GM12878 (cell line): ENCODE measurements around the gene BHLHA15. TPM values are rescaled to one million over a fixed set of nuclear protein-coding genes. Genes with fewer than 3 reads are reported as not detected.

Experiments used
- BACH1 ChIP-seq: fragments of 450-650 bp; IDR thresholded peaks from 2 replicates; pipeline ENCODE4 v1.6.1; 2017; ENCODE audit warnings: mild to moderate bottlenecking, borderline replicate concordance
- CHD2 ChIP-seq: IDR thresholded peaks from 2 replicates; pipeline ENCODE4 v1.6.1; 2011; ENCODE audit warnings: low read depth, low read length, improper control_type of control experiment, borderline replicate concordance
- CHD4 ChIP-seq: fragments of 200-600 bp; sonication (generic); IDR thresholded peaks from 2 replicates; pipeline ENCODE4 v1.6.1; 2016; ENCODE audit warnings: mild to moderate bottlenecking
- NFIC ChIP-seq: IDR thresholded peaks from 2 replicates; pipeline ENCODE4 v1.6.1; 2012; ENCODE audit warnings: low read depth, mild to moderate bottlenecking, inconsistent platforms, low read length, moderate library complexity
- PAX8 ChIP-seq: fragments of 450-650 bp; IDR thresholded peaks from 2 replicates; pipeline ENCODE4 v1.6.1; 2017; ENCODE audit warnings: mild to moderate bottlenecking, moderate library complexity
- SMC3 ChIP-seq: IDR thresholded peaks from 2 replicates; pipeline ENCODE4 v1.6.1; 2011; ENCODE audit warnings: low read length, improper control_type of control experiment, borderline replicate concordance
- TCF12 ChIP-seq: IDR thresholded peaks from 2 replicates; pipeline ENCODE4 v1.6.1; 2011; ENCODE audit warnings: low read depth, mild to moderate bottlenecking, low read length
- polyA plus RNA-seq, 11 experiments: library from polyadenylated mRNA; depleted of rRNA in 4 of 11; unstranded in 6 of 11; stranded (reverse) in 5 of 11; fragments of >200 nt; fragmentation: Nextera tagmentation in 4 of 11; fragmentation: Illumina TruSeq in 1 of 11; extraction: Ambion mirVana in 4 of 11; extraction: Trizol in 1 of 11; gene quantifications; 1 replicate in 1 of 11; 2 replicates in 10 of 11; pipeline versions ENCODE4 v1.2.1 to v1.2.3, GENCODE V29; 2011 to 2016; ENCODE audit warnings: inconsistent platforms in 2 of 11, missing spikeins in 2 of 11, low read depth in 1 of 11
- total RNA-seq, 4 experiments: library from RNA; depleted of rRNA in 3 of 4; stranded (reverse); fragments of >200 nt in 3 of 4; fragmentation: Illumina TruSeq in 1 of 4; extraction: Trizol in 1 of 4; gene quantifications; 2 replicates each; pipeline versions ENCODE4 v1.2.1 to v1.2.3, GENCODE V29; 2013 to 2021
- TF ChIP-seq, protein P1 (sequence below): IDR thresholded peaks from 2 replicates; pipeline ENCODE4 v1.6.1; 2012; ENCODE audit warnings: mild to moderate bottlenecking, low read depth, low read length
- TF ChIP-seq, protein P2 (sequence below): IDR thresholded peaks from 2 replicates; pipeline ENCODE4 v1.6.1; 2012; ENCODE audit warnings: low read depth, low read length, improper control_type of control experiment

BHLHA15 gene
- total and polyA plus RNA-seq, 10 of the 15 experiments (the other 5 are each of a cell fraction or from before 2014, with no cell fraction given), result 0.54 to 4.2 (median 2.5) TPM; not detected in 4

DNA sequence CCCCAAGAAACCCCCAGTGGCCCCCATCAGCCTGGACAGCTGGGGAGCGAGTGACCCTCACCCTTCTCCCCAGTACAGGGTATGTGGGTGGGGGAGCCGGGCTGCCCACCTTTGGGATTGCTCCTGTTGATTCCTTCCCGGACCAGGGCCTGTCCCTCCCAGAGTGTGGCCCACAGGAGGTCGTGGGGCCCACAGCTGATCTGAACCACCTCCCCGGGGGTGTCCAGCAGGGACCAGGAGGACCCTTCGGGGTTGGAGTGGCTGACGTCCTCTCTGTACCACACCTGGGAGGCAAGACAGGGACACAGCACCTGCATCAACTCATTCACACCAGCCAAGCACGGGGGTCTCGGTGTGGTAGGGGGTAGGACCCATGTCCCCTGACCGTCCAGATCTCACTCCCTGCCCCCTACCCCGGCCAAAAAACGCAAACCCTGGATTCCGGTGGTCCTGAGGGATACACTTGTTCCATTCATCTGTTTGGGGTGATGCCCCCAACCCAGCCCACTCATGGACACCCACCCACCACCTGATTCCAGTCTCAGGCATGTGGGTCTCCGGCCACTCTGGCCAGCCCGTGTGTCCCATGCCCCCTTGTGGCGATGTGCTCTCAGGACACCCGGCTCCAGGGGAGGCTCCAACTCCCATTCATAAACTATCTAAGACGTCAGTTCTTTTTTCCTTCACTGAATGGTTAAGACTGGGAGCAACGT lies 29.9 kb downstream of the BHLHA15 start (continued):
- TF ChIP-seq, protein P1, sequence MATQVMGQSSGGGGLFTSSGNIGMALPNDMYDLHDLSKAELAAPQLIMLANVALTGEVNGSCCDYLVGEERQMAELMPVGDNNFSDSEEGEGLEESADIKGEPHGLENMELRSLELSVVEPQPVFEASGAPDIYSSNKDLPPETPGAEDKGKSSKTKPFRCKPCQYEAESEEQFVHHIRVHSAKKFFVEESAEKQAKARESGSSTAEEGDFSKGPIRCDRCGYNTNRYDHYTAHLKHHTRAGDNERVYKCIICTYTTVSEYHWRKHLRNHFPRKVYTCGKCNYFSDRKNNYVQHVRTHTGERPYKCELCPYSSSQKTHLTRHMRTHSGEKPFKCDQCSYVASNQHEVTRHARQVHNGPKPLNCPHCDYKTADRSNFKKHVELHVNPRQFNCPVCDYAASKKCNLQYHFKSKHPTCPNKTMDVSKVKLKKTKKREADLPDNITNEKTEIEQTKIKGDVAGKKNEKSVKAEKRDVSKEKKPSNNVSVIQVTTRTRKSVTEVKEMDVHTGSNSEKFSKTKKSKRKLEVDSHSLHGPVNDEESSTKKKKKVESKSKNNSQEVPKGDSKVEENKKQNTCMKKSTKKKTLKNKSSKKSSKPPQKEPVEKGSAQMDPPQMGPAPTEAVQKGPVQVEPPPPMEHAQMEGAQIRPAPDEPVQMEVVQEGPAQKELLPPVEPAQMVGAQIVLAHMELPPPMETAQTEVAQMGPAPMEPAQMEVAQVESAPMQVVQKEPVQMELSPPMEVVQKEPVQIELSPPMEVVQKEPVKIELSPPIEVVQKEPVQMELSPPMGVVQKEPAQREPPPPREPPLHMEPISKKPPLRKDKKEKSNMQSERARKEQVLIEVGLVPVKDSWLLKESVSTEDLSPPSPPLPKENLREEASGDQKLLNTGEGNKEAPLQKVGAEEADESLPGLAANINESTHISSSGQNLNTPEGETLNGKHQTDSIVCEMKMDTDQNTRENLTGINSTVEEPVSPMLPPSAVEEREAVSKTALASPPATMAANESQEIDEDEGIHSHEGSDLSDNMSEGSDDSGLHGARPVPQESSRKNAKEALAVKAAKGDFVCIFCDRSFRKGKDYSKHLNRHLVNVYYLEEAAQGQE, result no peak
- no peak for TF ChIP-seq CHD4
- no peak for TF ChIP-seq NFIC
- TF ChIP-seq, protein P2, sequence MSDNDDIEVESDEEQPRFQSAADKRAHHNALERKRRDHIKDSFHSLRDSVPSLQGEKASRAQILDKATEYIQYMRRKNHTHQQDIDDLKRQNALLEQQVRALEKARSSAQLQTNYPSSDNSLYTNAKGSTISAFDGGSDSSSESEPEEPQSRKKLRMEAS, result no peak
- TF ChIP-seq CHD2, result no peak
- TF ChIP-seq BACH1, result no peak
- TF ChIP-seq TCF12, result no peak
- TF ChIP-seq PAX8, result no peak
- peak; percentile 82 for TF ChIP-seq SMC3
